GM12878 (cell line): ENCODE results near the gene CLEC6A.

ENCODE experiments used
- CEBPB ChIP-seq, 2 experiments: fragments of 150-350 bp in 1 of 2; IDR thresholded peaks; 2 replicates each; pipeline ENCODE4 v1.6.1; 2012 to 2014; ENCODE audit warnings: low read depth in 2 of 2, low read length in 2 of 2, borderline replicate concordance in 1 of 2, inconsistent platforms in 1 of 2
- CTCF ChIP-seq, 3 experiments: IDR thresholded peaks in 2 of 3; conservative IDR thresholded peaks in 1 of 3; 2 replicates each; pipeline ENCODE4 v1.5.1; 2011; ENCODE audit warnings: low read depth in 3 of 3, low read length in 3 of 3, mild to moderate bottlenecking in 3 of 3, control low read depth in 2 of 3, moderate library complexity in 2 of 3, inconsistent platforms in 1 of 3, mixed read lengths in 1 of 3; ENCODE audit not compliant: control insufficient read depth in 2 of 3, insufficient read depth in 1 of 3; ENCODE audit errors: extremely low read depth in 1 of 3
- IKZF1 ChIP-seq: fragments of 450-650 bp; conservative IDR thresholded peaks from 2 replicates; pipeline ENCODE4 v1.6.1; 2017; ENCODE audit warnings: antibody characterized with exemption, mild to moderate bottlenecking
- POLR2A ChIP-seq: IDR thresholded peaks from 2 replicates; pipeline ENCODE4 v1.6.1; 2011; ENCODE audit warnings: low read depth, mild to moderate bottlenecking, low read length
- ZBTB33 ChIP-seq: fragments of 450-650 bp; IDR thresholded peaks from 2 replicates; pipeline ENCODE4 v1.6.1; 2017; ENCODE audit warnings: mild to moderate bottlenecking

GRCh38 chr12:8471090-8471489, 15.3 kb downstream of the CLEC6A start:
- TF ChIP-seq ZBTB33: no peak
- no peak for TF ChIP-seq IKZF1
- no peak for TF ChIP-seq CTCF (IDR thresholded peaks at IDR 0.05 in 2 of 3, conservative IDR thresholded peaks at IDR 0.05 in 1 of 3; ENCODE audit: control insufficient read depth in 2 of 3, extremely low read depth in 1 of 3, insufficient read depth in 1 of 3, low read depth in 3 of 3, low read length in 3 of 3)
- TF ChIP-seq CEBPB (IDR thresholded peaks at IDR 0.05; ENCODE audit: borderline replicate concordance in 1 of 2, low read depth in 2 of 2, low read length in 2 of 2): no peak
- TF ChIP-seq POLR2A: no peak
